Measurements from ENCODE around the gene TUBA4A.

DNA sequence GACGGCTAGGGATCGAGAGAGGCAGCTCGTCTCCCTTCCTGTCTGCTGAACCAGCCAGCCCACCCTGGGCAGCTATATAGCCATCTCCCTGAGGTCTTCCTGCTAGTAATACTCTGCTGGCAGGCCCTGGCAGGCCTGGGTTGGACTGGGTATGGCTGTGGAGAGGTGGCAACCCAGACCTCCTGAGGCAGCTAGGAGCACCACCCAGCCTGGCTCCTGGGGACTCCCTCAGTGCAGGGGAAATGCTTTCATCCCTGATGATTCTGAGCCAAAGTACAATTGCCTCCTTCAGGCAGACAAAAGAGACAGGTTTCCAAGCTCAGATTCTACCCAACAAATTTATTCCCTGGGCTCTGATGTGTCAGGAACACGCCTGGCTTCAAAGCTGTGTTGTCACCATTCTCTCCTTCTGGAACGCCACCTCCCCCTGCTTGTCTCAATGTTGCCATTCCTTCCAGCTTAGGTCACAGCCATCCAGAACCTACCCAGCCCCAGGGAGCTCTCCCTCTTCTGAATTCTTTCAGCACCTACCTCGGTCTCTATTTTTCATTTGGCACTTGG is 20.7 kb upstream of the TUBA4A start:
- no peak for TF ChIP-seq EZH2phosphoT487 (IDR thresholded peaks at IDR 0.05; ENCODE audit: borderline replicate concordance, low read depth, low read length)
- TF ChIP-seq, protein P1, sequence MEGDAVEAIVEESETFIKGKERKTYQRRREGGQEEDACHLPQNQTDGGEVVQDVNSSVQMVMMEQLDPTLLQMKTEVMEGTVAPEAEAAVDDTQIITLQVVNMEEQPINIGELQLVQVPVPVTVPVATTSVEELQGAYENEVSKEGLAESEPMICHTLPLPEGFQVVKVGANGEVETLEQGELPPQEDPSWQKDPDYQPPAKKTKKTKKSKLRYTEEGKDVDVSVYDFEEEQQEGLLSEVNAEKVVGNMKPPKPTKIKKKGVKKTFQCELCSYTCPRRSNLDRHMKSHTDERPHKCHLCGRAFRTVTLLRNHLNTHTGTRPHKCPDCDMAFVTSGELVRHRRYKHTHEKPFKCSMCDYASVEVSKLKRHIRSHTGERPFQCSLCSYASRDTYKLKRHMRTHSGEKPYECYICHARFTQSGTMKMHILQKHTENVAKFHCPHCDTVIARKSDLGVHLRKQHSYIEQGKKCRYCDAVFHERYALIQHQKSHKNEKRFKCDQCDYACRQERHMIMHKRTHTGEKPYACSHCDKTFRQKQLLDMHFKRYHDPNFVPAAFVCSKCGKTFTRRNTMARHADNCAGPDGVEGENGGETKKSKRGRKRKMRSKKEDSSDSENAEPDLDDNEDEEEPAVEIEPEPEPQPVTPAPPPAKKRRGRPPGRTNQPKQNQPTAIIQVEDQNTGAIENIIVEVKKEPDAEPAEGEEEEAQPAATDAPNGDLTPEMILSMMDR (conservative IDR thresholded peaks at IDR 0.05; ENCODE audit: low read length) = no peak

All from OCI-LY7 (cell line).